Measurements from ENCODE around the gene RBM23.

The RBM23 gene

DNA sequence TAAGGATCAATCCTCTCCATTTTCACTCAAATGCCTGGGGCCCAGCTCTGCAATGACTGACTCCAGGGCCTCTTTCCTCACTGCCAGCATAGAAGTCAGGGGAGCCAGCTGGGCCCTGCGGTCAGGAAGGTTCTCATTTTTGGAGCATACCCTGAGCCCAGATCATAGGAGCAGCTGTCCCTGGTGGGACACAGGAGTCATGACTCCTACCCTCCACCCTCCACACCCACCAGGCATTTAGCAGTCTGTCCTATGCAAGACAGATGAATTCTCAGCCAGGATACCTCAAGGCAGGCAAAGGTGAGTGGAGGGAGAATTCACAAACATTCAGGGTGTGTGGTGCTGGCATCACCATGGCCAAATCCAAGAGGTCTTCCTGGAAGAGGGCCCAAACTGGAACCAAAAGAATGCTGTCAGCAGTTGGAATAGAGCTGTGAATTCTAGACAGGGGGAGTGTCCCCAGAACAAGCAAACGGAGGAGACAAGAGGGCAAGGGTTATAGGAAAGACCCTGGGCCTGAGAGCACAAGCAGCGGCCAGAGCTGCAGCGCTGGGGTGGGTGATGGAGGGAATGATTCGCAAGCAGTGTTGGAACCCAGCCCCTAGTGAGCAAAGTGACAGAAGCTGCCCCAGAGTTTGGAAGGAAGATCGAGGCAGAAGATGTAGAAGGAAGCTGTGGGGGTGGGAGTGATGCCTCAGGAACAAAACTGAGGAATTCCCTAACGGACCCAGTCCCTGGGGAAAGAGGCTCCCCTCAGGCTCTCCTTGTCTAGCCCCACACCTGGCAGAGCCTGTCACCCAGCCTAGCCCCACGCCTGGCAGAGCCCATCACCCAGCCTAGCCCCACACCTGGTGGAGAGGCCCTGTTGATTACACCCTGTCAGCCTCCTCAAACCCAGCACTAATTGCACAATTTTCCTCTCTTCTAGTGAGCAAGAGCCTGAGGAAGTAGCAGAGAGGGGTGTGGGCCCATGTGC, 40.4 kb downstream of the RBM23 start:
- H3K27ac ChIP-seq (ENCODE audit: extremely low read depth, low read depth, low read length) = no peak overlapping the region
- H3K9me3 ChIP-seq (ENCODE audit: control insufficient read depth, insufficient read depth, low read depth, low read length) = no peaks in the 10 kb centered on the region
- no peak for TF ChIP-seq ZNF544 (tag by site-specific recombination; IDR thresholded peaks at IDR 0.05)
- no peak for TF ChIP-seq REPIN1 (tag by site-specific recombination; IDR thresholded peaks at IDR 0.05; ENCODE audit: low read depth)
- TF ChIP-seq SCRT1 (tag by site-specific recombination; IDR thresholded peaks at IDR 0.05; ENCODE audit: borderline replicate concordance) = no peak
- no peak overlapping the region for H3K4me3 ChIP-seq (ENCODE audit: low read depth, low read length)
- ChIA-PET CTCF (no interaction called here), POLR2A (interaction anchor here (1.3 kb wide), 1 partner anchor 21 kb away, joined by 3 read pairs; no protein-coding TSS in a partner anchor)
- H3K4me1 ChIP-seq (ENCODE audit: control insufficient read depth, insufficient read depth, low read length) = peaks cover 4% of the 10 kb centered on the region
- peaks cover 0 to 57% of the 10 kb centered on the region in 2 experiments; a peak in 2 of 3 replicates for H3K36me3 ChIP-seq (ENCODE audit: control insufficient read depth in 2 of 2, insufficient read depth in 1 of 2, low read length in 2 of 2)

DNA sequence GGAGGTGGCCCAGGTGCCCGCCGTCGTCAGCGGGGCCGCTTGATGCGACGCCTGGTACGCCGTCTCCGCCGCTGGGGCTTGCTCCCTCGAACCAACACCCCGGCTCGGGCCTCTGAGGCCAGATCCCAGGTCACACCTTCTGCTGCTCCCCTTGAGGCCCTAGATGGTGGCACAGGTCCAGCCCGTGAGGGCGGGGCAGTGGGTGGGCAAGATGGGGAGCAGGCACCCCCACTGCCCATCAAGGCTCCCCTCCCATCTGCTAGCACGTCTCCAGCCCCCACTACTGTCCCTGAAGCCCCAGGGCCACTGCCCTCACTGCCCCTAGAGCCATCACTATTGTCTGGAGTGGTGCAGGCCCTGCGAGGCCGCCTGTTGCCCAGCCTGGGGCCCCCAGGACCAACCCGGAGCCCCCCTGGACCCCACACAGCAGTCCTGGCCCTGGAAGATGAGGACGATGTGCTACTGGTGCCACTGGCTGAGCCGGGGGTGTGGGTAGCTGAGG, 41.9 kb downstream of the RBM23 start:
- Histone ChIP-seq H3K9me3 (ENCODE audit: control insufficient read depth, insufficient read depth, low read depth, low read length) (no peaks in the 10 kb centered on the region), H3K4me3 (ENCODE audit: low read depth, low read length) (no peak overlapping the region), H3K4me1 (ENCODE audit: control insufficient read depth, insufficient read depth, low read length) (peaks cover 3% of the 10 kb centered on the region; the same call in 1 of the 2 replicates), H3K36me3 (ENCODE audit: control insufficient read depth in 2 of 2, insufficient read depth in 1 of 2, low read length in 2 of 2) (peaks cover 0 to 57% of the 10 kb centered on the region in 2 experiments; a peak in 2 of 3 replicates), H3K27ac (ENCODE audit: extremely low read depth, low read depth, low read length) (no peak overlapping the region)
- ChIA-PET POLR2A (no interaction called here), CTCF (no interaction called here)
- TF ChIP-seq ZNF174 (tag by site-specific recombination; IDR thresholded peaks at IDR 0.05) (no peak), RBAK (tag by site-specific recombination; IDR thresholded peaks at IDR 0.05) (no peak), TRIM28 (IDR thresholded peaks at IDR 0.05; ENCODE audit: borderline replicate concordance, low read length) (no peak), ZNF341 (tag by site-specific recombination; IDR thresholded peaks at IDR 0.05; ENCODE audit: low read depth) (no peak), HOXC10 (CRISPR knock-in tag; IDR thresholded peaks at IDR 0.05) (no peak), ZNF169 (tag by site-specific recombination; IDR thresholded peaks at IDR 0.05) (no peak), ZNF10 (tag by site-specific recombination; IDR thresholded peaks at IDR 0.05) (no peak)
- TF ChIP-seq, protein P1, sequence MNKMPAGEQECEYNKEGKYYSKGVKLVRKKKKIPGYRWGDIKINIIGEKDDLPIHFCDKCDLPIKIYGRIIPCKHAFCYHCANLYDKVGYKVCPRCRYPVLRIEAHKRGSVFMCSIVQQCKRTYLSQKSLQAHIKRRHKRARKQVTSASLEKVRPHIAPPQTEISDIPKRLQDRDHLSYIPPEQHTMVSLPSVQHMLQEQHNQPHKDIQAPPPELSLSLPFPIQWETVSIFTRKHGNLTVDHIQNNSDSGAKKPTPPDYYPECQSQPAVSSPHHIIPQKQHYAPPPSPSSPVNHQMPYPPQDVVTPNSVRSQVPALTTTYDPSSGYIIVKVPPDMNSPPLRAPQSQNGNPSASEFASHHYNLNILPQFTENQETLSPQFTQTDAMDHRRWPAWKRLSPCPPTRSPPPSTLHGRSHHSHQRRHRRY (tag by site-specific recombination; IDR thresholded peaks at IDR 0.05) = no peak
- TF ChIP-seq, protein P2, sequence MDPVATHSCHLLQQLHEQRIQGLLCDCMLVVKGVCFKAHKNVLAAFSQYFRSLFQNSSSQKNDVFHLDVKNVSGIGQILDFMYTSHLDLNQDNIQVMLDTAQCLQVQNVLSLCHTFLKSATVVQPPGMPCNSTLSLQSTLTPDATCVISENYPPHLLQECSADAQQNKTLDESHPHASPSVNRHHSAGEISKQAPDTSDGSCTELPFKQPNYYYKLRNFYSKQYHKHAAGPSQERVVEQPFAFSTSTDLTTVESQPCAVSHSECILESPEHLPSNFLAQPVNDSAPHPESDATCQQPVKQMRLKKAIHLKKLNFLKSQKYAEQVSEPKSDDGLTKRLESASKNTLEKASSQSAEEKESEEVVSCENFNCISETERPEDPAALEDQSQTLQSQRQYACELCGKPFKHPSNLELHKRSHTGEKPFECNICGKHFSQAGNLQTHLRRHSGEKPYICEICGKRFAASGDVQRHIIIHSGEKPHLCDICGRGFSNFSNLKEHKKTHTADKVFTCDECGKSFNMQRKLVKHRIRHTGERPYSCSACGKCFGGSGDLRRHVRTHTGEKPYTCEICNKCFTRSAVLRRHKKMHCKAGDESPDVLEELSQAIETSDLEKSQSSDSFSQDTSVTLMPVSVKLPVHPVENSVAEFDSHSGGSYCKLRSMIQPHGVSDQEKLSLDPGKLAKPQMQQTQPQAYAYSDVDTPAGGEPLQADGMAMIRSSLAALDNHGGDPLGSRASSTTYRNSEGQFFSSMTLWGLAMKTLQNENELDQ (tag by site-specific recombination; IDR thresholded peaks at IDR 0.05; ENCODE audit: low read depth) = no peak

DNA sequence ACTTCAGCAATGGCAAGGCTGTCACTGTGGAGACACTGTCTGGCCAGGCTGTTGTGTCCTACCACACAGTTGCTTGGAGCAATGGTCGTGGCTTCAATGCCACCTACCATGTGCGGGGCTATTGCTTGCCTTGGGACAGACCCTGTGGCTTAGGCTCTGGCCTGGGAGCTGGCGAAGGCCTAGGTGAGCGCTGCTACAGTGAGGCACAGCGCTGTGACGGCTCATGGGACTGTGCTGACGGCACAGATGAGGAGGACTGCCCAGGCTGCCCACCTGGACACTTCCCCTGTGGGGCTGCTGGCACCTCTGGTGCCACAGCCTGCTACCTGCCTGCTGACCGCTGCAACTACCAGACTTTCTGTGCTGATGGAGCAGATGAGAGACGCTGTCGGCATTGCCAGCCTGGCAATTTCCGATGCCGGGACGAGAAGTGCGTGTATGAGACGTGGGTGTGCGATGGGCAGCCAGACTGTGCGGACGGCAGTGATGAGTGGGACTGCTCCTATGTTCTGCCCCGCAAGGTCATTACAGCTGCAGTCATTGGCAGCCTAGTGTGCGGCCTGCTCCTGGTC, 43.1 kb downstream of the RBM23 start:
- Histone ChIP-seq H3K4me3 (ENCODE audit: low read depth, low read length) (no peak overlapping the region), H3K27ac (ENCODE audit: extremely low read depth, low read depth, low read length) (no peak overlapping the region), H3K36me3 (ENCODE audit: control insufficient read depth in 2 of 2, insufficient read depth in 1 of 2, low read length in 2 of 2) (peaks cover 0 to 57% of the 10 kb centered on the region in 2 experiments; a peak in 2 of 3 replicates), H3K9me3 (ENCODE audit: control insufficient read depth, insufficient read depth, low read depth, low read length) (no peaks in the 10 kb centered on the region), H3K4me1 (ENCODE audit: control insufficient read depth, insufficient read depth, low read length) (peaks cover 4% of the 10 kb centered on the region; the same call in 1 of the 2 replicates)
- POLR2A ChIA-PET = no interaction called here
- CTCF ChIA-PET = no interaction called here
- TF ChIP-seq ZNF600 (tag by site-specific recombination; IDR thresholded peaks at IDR 0.05) (no peak), ZNF670 (tag by site-specific recombination; IDR thresholded peaks at IDR 0.05; ENCODE audit: low read depth) (no peak), ZNF521 (tag by site-specific recombination; IDR thresholded peaks at IDR 0.05) (no peak), ZBTB20 (tag by site-specific recombination; IDR thresholded peaks at IDR 0.05) (no peak), ZNF624 (tag by site-specific recombination; IDR thresholded peaks at IDR 0.05) (no peak), ZNF416 (tag by site-specific recombination; IDR thresholded peaks at IDR 0.05) (no peak), ZNF585B (tag by site-specific recombination; IDR thresholded peaks at IDR 0.05) (no peak), ZFP69B (tag by site-specific recombination; IDR thresholded peaks at IDR 0.05) (no peak), ZNF792 (tag by site-specific recombination; IDR thresholded peaks at IDR 0.05) (no peak)
- TF ChIP-seq, protein P3, sequence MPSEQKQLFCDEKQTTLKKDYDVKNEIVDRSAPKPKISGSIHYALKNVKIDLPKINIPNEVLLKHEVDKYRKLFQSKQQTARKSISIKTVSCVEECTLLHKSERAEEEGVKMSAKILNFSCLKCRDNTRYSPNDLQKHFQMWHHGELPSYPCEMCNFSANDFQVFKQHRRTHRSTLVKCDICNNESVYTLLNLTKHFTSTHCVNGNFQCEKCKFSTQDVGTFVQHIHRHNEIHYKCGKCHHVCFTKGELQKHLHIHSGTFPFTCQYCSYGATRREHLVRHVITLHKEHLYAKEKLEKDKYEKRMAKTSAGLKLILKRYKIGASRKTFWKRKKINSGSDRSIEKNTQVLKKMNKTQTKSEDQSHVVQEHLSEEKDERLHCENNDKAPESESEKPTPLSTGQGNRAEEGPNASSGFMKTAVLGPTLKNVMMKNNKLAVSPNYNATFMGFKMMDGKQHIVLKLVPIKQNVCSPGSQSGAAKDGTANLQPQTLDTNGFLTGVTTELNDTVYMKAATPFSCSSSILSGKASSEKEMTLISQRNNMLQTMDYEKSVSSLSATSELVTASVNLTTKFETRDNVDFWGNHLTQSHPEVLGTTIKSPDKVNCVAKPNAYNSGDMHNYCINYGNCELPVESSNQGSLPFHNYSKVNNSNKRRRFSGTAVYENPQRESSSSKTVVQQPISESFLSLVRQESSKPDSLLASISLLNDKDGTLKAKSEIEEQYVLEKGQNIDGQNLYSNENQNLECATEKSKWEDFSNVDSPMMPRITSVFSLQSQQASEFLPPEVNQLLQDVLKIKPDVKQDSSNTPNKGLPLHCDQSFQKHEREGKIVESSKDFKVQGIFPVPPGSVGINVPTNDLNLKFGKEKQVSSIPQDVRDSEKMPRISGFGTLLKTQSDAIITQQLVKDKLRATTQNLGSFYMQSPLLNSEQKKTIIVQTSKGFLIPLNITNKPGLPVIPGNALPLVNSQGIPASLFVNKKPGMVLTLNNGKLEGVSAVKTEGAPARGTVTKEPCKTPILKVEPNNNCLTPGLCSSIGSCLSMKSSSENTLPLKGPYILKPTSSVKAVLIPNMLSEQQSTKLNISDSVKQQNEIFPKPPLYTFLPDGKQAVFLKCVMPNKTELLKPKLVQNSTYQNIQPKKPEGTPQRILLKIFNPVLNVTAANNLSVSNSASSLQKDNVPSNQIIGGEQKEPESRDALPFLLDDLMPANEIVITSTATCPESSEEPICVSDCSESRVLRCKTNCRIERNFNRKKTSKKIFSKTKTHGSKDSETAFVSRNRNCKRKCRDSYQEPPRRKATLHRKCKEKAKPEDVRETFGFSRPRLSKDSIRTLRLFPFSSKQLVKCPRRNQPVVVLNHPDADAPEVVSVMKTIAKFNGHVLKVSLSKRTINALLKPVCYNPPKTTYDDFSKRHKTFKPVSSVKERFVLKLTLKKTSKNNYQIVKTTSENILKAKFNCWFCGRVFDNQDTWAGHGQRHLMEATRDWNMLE (tag by site-specific recombination; conservative IDR thresholded peaks at IDR 0.05; ENCODE audit: low read depth) = no peak
